Kidney epithelial cell (primary cell): ENCODE measurements around the gene RAMP2. TPM values are rescaled to one million over a fixed set of nuclear protein-coding genes. Genes with fewer than 3 reads are reported as not detected.

Source experiments
- DNase-seq: peaks from one replicate; pipeline ENCODE4 v3.0.0-alpha.2; 2010; ENCODE audit warnings: low read depth
- H3K27me3 ChIP-seq: 2 replicates; pipeline ENCODE4 v1.6.0; 2011; ENCODE audit warnings: low read length; ENCODE audit not compliant: control insufficient read depth, insufficient read depth
- H3K36me3 ChIP-seq: 2 replicates; pipeline ENCODE4 v1.5.1; 2011; ENCODE audit warnings: low read length; ENCODE audit not compliant: control insufficient read depth, insufficient read depth
- H3K4me3 ChIP-seq: 2 replicates; pipeline ENCODE4 v1.5.1; 2011; ENCODE audit warnings: low read depth, mild to moderate bottlenecking, control low read depth, low read length
- CTCF ChIP-seq: IDR thresholded peaks from 2 replicates; pipeline ENCODE4 v1.5.1; 2011; ENCODE audit warnings: mild to moderate bottlenecking, moderate library complexity, low read length, control low read depth, inconsistent platforms; ENCODE audit not compliant: insufficient read depth, poor library complexity, severe bottlenecking
- total RNA-seq: library from RNA; depleted of rRNA; stranded (reverse); fragments of >200 nt; gene quantifications from 2 replicates; pipeline ENCODE4 v1.2.3, GENCODE V29; 2015

Gene RAMP2
- total RNA-seq, 1 donor from 2014 or later: 1.3 TPM

DNA sequence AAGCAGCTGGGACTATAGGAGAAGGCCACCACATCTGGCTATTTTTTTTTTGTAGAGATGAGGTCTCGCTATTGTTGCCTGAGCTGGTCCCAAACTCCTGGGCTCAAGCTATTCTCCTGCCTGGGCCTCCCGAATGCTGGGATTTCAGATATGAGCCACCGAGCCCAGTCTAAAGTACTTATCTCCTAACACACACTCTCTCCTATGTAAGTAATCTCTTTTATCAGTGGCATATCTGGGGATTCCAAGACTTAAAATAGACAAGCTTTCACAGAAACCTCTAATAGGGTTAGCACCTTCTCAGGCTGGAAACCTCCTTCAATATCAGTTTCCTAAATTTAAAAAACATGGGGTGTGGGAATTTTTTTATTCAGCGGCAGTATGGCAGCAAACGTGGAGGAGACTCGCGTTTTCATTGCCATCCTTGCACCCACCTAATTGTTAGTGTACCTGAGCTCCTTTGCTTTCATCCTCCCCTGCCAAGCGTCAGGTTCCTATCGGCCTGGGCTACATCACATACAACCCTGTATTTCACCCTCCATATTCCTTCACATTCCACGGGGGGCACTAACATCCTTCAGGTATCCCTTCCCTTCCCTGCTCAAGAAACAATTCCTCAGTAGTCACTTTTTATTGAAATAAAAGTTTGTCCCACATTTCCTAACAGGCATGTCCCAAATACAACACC, 17.3 kb upstream of the RAMP2 start:
- Histone ChIP-seq H3K4me3 (peak overlapping the region; percentile 67), H3K36me3 (no peaks in the 10 kb centered on the region), H3K27me3 (no peaks in the 10 kb centered on the region)
- TF ChIP-seq CTCF: peak; percentile 4
- DNase-seq: peak; percentile 4

DNA sequence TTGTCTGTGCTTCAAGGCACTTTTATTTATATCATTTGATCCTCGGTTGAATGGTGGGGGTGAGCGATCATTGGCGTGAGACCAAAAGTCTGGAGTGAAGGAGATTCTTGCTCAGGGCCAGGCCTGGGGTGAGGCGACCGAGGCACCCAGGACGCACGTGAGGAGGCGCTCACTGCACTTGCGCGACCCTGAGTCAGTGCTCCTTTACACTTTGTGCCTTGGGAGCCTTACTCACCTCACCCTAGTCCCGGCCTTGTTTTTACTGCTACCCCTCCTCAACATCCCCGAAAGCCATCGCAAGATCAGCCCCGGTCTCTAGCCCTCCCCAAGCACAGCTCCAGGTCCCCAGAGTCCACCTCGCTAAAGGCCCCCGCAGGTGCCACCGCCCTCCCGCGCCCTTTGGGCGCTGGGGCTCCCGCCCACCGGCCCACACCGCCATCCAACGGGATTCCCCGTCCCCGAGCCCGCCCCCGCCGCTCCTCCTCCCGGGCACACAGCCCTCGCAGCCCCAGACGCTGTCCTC, 16.7 kb upstream of the RAMP2 start:
- peak overlapping the region; percentile 67 for H3K4me3 ChIP-seq
- no peaks in the 10 kb centered on the region for H3K36me3 ChIP-seq
- H3K27me3 ChIP-seq: no peaks in the 10 kb centered on the region
- no peak for TF ChIP-seq CTCF
- DNase-seq: peak; percentile 28

DNA sequence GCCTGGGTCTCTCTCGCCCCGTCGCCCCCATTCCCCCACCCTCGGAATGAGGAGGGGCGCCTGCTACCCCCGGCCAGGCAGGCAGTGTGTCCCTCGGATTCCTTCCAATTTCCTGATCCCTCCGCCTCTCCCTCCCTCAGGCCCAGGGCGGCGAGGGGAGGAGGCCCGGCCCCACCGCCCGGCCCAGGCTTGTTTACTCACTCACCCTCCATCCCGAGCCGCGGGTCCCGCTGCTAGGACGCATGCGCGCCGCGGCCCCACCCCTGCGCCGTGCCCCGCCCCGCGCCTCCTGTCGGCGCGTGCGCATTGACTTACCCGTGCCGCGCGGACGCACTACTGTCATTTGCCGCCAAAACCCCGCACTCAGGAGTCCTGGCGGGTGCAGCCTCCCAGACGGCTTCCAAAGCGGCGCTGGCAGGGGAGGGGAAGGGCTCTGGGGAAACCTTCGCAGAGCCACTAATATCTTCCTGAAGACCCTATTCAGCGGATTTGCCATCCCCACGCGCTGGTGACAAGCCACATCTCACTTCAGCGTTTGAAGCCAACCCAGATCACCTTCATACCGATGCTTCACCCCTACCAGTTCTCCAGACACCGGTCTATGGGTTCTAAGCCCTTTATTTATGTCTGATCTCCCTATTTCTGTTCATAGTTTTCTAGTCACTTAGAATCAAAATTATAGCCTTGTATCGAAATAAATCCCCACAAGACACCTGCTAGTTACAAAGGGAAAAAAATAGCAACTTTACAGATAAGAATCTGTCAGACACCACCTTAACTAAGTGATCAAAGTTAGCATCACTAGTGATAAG, 16.0 kb upstream of the RAMP2 start, which contains the start of gene EZH1:
TSS of gene EZH1 (minus strand) at position 235 of the 812 bp plus-strand sequence. CDS start 16,099 bp downstream, outside the sequence.
- peak; percentile 31 for DNase-seq
- H3K27me3 ChIP-seq: no peaks in the 10 kb centered on the region
- TF ChIP-seq CTCF: no peak
- peak within 1 kb of the TSS; percentile 67 for H3K4me3 ChIP-seq
- no peaks in the 10 kb centered on the region for H3K36me3 ChIP-seq

- TF ChIP-seq CTCF: no peak
- H3K4me3 ChIP-seq: no peak overlapping the region
- peaks cover 2% of the 10 kb centered on the region for H3K27me3 ChIP-seq
- no peaks in the 10 kb centered on the region for H3K36me3 ChIP-seq
- no peak for DNase-seq
Measured at GRCh38 chr17:42748202-42748907, 12.7 kb upstream of the RAMP2 start.

- peaks cover 2% of the 10 kb centered on the region for H3K27me3 ChIP-seq
- no peaks in the 10 kb centered on the region for H3K36me3 ChIP-seq
- TF ChIP-seq CTCF: no peak
- H3K4me3 ChIP-seq: no peak overlapping the region
- no peak for DNase-seq
Measured at GRCh38 chr17:42748908-42749798, 11.9 kb upstream of the RAMP2 start.
